PC-9 (cell line): ENCODE results near the gene XXYLT1. TPM values are rescaled to one million over a fixed set of nuclear protein-coding genes. Genes with fewer than 3 reads are reported as not detected.

ENCODE experiments used
- BruUV-seq: library from RNA; stranded (reverse); fragments of 400-500 nt; replicated peaks from 2 replicates; lab custom pipeline; 2021; lab: Mats Ljungman, UMichigan
- CTCF ChIA-PET: fragments of 300-600 bp; sonication (Branson Sonifier 250); formaldehyde crosslinking; loops from one replicate; lab custom pipeline; 2022; ENCODE audit warnings: antibody characterized with exemption; lab: Charles Lee
- POLR2A ChIA-PET: fragments of 300-600 bp; sonication (Branson Sonifier 250); formaldehyde crosslinking; loops from one replicate; lab custom pipeline; 2022; ENCODE audit warnings: antibody characterized with exemption; ENCODE audit not compliant: unreplicated experiment; lab: Charles Lee
- DNase-seq, 2 experiments: peaks; one replicate each; pipeline versions ENCODE4 v3.0.0 to v3.0.0-alpha.2; 2015 to 2022; ENCODE audit warnings: mixed read lengths in 1 of 2
- H2AFZ ChIP-seq: fragments of 200-600 bp; sonication (generic); 2 replicates; pipeline ENCODE4 v1.8.1; 2017; ENCODE audit warnings: antibody characterized with exemption
- H3F3A ChIP-seq: fragments of 200-600 bp; sonication (generic); 2 replicates; pipeline ENCODE4 v1.8.1; 2017; ENCODE audit warnings: antibody characterized with exemption, mild to moderate bottlenecking, low read depth; ENCODE audit not compliant: insufficient read depth
- H3K27ac ChIP-seq: fragments of 200-600 bp; sonication (generic); 2 replicates; pipeline ENCODE4 v1.6.1; 2016; ENCODE audit warnings: mixed run types
- H3K27me3 ChIP-seq: fragments of 200-600 bp; sonication (generic); 2 replicates; pipeline ENCODE4 v1.6.1; 2016; ENCODE audit warnings: low read depth, mixed run types; ENCODE audit not compliant: insufficient read depth
- H3K36me3 ChIP-seq: fragments of 200-600 bp; sonication (generic); 2 replicates; pipeline ENCODE4 v1.6.1; 2016; ENCODE audit warnings: low read depth, mixed run types
- H3K4me1 ChIP-seq: fragments of 200-600 bp; sonication (generic); replicated peaks from 2 replicates; pipeline ENCODE4 v1.6.1; 2016; ENCODE audit warnings: mixed run types; ENCODE audit not compliant: insufficient read depth
- H3K4me2 ChIP-seq: fragments of 200-600 bp; sonication (generic); 2 replicates; pipeline ENCODE4 v1.6.1; 2017; ENCODE audit warnings: mixed run types
- H3K4me3 ChIP-seq: fragments of 200-600 bp; sonication (generic); 2 replicates; pipeline ENCODE4 v1.6.1; 2016; ENCODE audit warnings: mixed run types
- H3K79me2 ChIP-seq: fragments of 200-600 bp; sonication (generic); 2 replicates; pipeline ENCODE4 v1.6.1; 2017; ENCODE audit warnings: low read depth, mixed run types
- H3K9me2 ChIP-seq: fragments of 200-600 bp; sonication (generic); 2 replicates; pipeline ENCODE4 v1.8.1; 2017; ENCODE audit warnings: mild to moderate bottlenecking; ENCODE audit not compliant: insufficient read depth
- H3K9me3 ChIP-seq: fragments of 200-600 bp; sonication (generic); 2 replicates; pipeline ENCODE4 v1.8.1; 2016; ENCODE audit warnings: low read depth; ENCODE audit not compliant: insufficient read depth
- H4K20me1 ChIP-seq: fragments of 200-600 bp; sonication (generic); 2 replicates; pipeline ENCODE4 v1.8.1; 2017; ENCODE audit not compliant: insufficient read depth
- EZH2 ChIP-seq: fragments of 200-600 bp; sonication (generic); IDR thresholded peaks from 2 replicates; pipeline ENCODE4 v1.8.0; 2017; ENCODE audit warnings: antibody characterized with exemption, low read depth
- intact Hi-C: fragments of 100-400 bp; cut with micrococcal nuclease; formaldehyde crosslinking; loops from one replicate; pipeline ENCODE4 v1.10.0; 2022; ENCODE audit not compliant: unreplicated experiment
- total RNA-seq: library from RNA; stranded (reverse); gene quantifications from 2 replicates; pipeline ENCODE4 v1.2.3, GENCODE V29; 2021
- TF ChIP-seq, protein P1 (sequence below): fragments of 200-600 bp; sonication (generic); conservative IDR thresholded peaks from 2 replicates; pipeline ENCODE4 v1.6.1; 2017; ENCODE audit warnings: mixed run types, antibody characterized with exemption, mild to moderate bottlenecking, moderate library complexity

XXYLT1 gene
- total RNA-seq, 1 experiment from 2014 or later, result 13.3 TPM

GRCh38 chr3:195071916-195072820 is 198.8 kb downstream of the XXYLT1 start:
- ChIA-PET CTCF (no interaction called here), POLR2A (no interaction called here)
- H4K20me1 ChIP-seq, result no peaks in the 10 kb centered on the region

DNA sequence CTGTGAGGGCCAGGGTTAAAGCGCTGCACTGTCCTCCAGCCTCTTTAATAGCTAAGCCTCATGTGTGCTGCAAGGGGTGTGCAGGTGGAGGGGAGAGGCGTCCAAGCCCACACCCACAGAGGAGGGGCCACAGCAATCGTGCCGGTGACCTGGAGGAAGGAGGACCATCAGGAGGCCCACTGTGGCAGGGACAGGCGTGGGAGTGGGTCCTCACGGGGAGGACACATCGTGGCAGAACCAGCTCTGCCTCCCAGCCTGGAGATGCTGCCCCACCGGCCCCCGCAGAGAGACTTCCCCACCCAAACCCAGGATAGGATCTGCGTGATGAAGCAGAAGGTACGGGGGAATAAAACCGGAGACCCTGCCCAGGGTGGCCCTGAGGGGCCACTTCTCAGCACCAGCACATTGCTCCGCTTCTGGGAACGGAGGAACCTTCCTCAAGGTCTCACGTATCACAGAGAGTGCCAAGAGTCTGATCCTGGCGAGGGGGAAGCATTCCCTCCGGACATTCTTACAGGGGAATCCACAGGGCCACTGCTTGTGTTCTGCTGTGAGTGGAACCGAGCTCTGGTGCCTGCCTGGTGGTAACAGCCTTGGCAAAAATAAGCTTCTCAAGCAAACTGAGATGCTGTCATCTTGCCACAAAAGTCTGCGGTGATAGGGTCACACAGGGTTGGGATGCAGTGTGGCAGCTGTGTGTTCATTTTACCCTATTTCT is 199.8 kb downstream of the XXYLT1 start:
- H2AFZ ChIP-seq, result no peak overlapping the region
- TF ChIP-seq EZH2, result no peak
- TF ChIP-seq, protein P1, sequence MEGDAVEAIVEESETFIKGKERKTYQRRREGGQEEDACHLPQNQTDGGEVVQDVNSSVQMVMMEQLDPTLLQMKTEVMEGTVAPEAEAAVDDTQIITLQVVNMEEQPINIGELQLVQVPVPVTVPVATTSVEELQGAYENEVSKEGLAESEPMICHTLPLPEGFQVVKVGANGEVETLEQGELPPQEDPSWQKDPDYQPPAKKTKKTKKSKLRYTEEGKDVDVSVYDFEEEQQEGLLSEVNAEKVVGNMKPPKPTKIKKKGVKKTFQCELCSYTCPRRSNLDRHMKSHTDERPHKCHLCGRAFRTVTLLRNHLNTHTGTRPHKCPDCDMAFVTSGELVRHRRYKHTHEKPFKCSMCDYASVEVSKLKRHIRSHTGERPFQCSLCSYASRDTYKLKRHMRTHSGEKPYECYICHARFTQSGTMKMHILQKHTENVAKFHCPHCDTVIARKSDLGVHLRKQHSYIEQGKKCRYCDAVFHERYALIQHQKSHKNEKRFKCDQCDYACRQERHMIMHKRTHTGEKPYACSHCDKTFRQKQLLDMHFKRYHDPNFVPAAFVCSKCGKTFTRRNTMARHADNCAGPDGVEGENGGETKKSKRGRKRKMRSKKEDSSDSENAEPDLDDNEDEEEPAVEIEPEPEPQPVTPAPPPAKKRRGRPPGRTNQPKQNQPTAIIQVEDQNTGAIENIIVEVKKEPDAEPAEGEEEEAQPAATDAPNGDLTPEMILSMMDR, result no peak
- CTCF ChIA-PET, result no interaction called here
- no peaks in the 10 kb centered on the region for H3K9me2 ChIP-seq
- H3K79me2 ChIP-seq, result no peaks in the 10 kb centered on the region
- no peaks in the 10 kb centered on the region for H4K20me1 ChIP-seq
- POLR2A ChIA-PET, result no interaction called here
- intact Hi-C loops, result no loop called here
- no peak overlapping the region for H3K4me3 ChIP-seq
- no peaks in the 10 kb centered on the region for H3K4me1 ChIP-seq
- no peaks in the 10 kb centered on the region for H3K27me3 ChIP-seq
- no TSS peak for BruUV-seq
- H3K9me3 ChIP-seq, result no peaks in the 10 kb centered on the region
- no peaks in the 10 kb centered on the region; the same call in 1 of the 2 replicates for H3F3A ChIP-seq
- no peaks in the 10 kb centered on the region for H3K36me3 ChIP-seq
- H3K27ac ChIP-seq, result no peak overlapping the region
- DNase-seq, result no peak
- no peak overlapping the region for H3K4me2 ChIP-seq

More at GRCh38 chr3:195071916-195072820, 198.8 kb downstream of the XXYLT1 start:
- no peaks in the 10 kb centered on the region for H3K4me1 ChIP-seq
- H3K36me3 ChIP-seq, result no peaks in the 10 kb centered on the region
- DNase-seq, result no peak
- no TSS peak for BruUV-seq
- no peak for TF ChIP-seq EZH2
- TF ChIP-seq, protein P1, result no peak
- no peak overlapping the region for H2AFZ ChIP-seq
- no peak overlapping the region for H3K27ac ChIP-seq
- no peaks in the 10 kb centered on the region for H3K79me2 ChIP-seq
- H3K9me3 ChIP-seq, result no peaks in the 10 kb centered on the region
- no peak overlapping the region for H3K4me2 ChIP-seq
- H3K27me3 ChIP-seq, result no peaks in the 10 kb centered on the region
- H3K9me2 ChIP-seq, result no peaks in the 10 kb centered on the region
- no peak overlapping the region for H3K4me3 ChIP-seq
- H3F3A ChIP-seq, result no peaks in the 10 kb centered on the region; the same call in 1 of the 2 replicates
- intact Hi-C loops, result no loop called here

DNA sequence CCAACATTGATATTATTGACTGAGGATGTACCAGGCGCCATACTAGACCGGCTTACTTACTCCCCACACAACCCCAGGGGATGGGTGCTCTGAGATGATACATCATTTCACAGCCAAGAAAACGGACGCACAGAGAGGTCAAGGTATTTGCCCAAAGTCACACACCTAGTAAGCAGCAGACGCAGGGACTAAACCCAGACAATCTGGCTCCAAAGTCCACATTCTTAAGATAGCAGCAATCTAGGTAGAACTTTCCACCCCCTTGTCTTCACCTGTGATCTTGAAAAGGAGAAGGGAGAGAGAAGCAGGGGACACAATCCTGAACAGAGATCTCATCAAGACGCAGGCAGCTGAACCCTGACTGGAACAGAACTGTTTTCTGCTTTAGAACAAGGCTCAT is 200.6 kb downstream of the XXYLT1 start:
- ChIA-PET CTCF (no interaction called here), POLR2A (no interaction called here)
- BruUV-seq, result no TSS peak
- Histone ChIP-seq H3K9me3 (no peaks in the 10 kb centered on the region), H3K79me2 (no peaks in the 10 kb centered on the region), H3K9me2 (no peaks in the 10 kb centered on the region), H3F3A (no peaks in the 10 kb centered on the region; the same call in 1 of the 2 replicates), H3K27ac (no peak overlapping the region), H2AFZ (no peak overlapping the region), H3K27me3 (no peaks in the 10 kb centered on the region), H3K4me2 (no peak overlapping the region), H3K4me1 (no peaks in the 10 kb centered on the region), H3K4me3 (no peak overlapping the region), H4K20me1 (no peaks in the 10 kb centered on the region), H3K36me3 (no peaks in the 10 kb centered on the region)
- no peak for DNase-seq
- intact Hi-C loops, result no loop called here
- TF ChIP-seq EZH2, result no peak
- TF ChIP-seq, protein P1, result no peak
